ENCODE results near the gene FRMD7.
"Not testable (repeated sequence)": the region's sequence is repeated elsewhere in the genome, so short reads cannot be mapped to it uniquely, and the experiment has no call there.

FRMD7 gene

DNA sequence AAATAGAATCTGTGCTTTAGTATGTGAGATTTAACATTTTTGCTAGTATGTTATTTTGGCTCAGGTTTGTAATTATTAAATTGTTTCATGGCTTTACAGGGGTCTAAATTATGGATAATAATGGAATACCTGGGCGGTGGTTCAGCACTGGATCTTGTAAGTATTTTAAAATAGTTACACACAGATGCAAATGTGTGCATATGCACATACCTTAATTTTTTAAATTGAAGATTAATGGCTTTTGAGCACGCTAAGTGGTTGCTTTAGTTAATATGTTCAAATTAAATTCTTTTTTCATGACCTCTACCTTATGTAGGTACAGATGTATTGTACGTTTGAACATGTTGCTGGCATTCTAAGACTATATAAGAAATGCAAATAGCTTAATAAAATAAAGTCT, 64.5 kb downstream of the FRMD7 start:
- Histone ChIP-seq H3K36me3 (replicated peaks) (no peaks in the 10 kb centered on the region), H3K27me3 (replicated peaks) (no peaks in the 10 kb centered on the region), H3K27ac (no peak overlapping the region), H3K4me3 (ENCODE audit: low read depth, low read length) (no peak overlapping the region)
- in situ Hi-C loops (cut with HindIII; ENCODE audit: low pct_ligation_motif_present, low sequenced_read_pairs) = no loop called here
- TF ChIP-seq, protein P1, sequence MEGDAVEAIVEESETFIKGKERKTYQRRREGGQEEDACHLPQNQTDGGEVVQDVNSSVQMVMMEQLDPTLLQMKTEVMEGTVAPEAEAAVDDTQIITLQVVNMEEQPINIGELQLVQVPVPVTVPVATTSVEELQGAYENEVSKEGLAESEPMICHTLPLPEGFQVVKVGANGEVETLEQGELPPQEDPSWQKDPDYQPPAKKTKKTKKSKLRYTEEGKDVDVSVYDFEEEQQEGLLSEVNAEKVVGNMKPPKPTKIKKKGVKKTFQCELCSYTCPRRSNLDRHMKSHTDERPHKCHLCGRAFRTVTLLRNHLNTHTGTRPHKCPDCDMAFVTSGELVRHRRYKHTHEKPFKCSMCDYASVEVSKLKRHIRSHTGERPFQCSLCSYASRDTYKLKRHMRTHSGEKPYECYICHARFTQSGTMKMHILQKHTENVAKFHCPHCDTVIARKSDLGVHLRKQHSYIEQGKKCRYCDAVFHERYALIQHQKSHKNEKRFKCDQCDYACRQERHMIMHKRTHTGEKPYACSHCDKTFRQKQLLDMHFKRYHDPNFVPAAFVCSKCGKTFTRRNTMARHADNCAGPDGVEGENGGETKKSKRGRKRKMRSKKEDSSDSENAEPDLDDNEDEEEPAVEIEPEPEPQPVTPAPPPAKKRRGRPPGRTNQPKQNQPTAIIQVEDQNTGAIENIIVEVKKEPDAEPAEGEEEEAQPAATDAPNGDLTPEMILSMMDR (IDR thresholded peaks at IDR 0.05; ENCODE audit: low read depth, low read length, missing control alignments) = no peak
- no peak for DNase-seq

- DNase-seq = no peak
- H3K36me3 ChIP-seq (replicated peaks) = no peaks in the 10 kb centered on the region
- no peak overlapping the region for H3K4me3 ChIP-seq (ENCODE audit: low read depth, low read length)
- TF ChIP-seq, protein P1 (IDR thresholded peaks at IDR 0.05; ENCODE audit: low read depth, low read length, missing control alignments) = no peak
- H3K27ac ChIP-seq = no peak overlapping the region
- H3K27me3 ChIP-seq (replicated peaks) = no peaks in the 10 kb centered on the region
- in situ Hi-C loops (cut with HindIII; ENCODE audit: low pct_ligation_motif_present, low sequenced_read_pairs) = no loop called here
These were observed 67.8 kb downstream of the FRMD7 start for GRCh38 chrX:132059973-132060540.

GRCh38 chrX:132058975-132059374, 68.8 kb downstream of the FRMD7 start:
- H3K27me3 ChIP-seq (replicated peaks) = no peaks in the 10 kb centered on the region
- TF ChIP-seq, protein P1 (IDR thresholded peaks at IDR 0.05; ENCODE audit: low read depth, low read length, missing control alignments) = no peak
- DNase-seq = no peak
- H3K4me3 ChIP-seq (ENCODE audit: low read depth, low read length) = no peak overlapping the region
- in situ Hi-C loops (cut with HindIII; ENCODE audit: low pct_ligation_motif_present, low sequenced_read_pairs) = no loop called here
- no peaks in the 10 kb centered on the region for H3K36me3 ChIP-seq (replicated peaks)
- H3K27ac ChIP-seq = no peak overlapping the region

- TF ChIP-seq, protein P1 (IDR thresholded peaks at IDR 0.05; ENCODE audit: low read depth, low read length, missing control alignments) = no peak
- H3K4me3 ChIP-seq (ENCODE audit: low read depth, low read length) = no peak overlapping the region
- H3K27me3 ChIP-seq (replicated peaks) = no peaks in the 10 kb centered on the region
- in situ Hi-C loops (cut with HindIII; ENCODE audit: low pct_ligation_motif_present, low sequenced_read_pairs) = no loop called here
- no peak overlapping the region for H3K27ac ChIP-seq
- no peaks in the 10 kb centered on the region for H3K36me3 ChIP-seq (replicated peaks)
- no peak for DNase-seq
These were observed 69.8 kb downstream of the FRMD7 start for GRCh38 chrX:132058050-132058449.

- H3K4me3 ChIP-seq (ENCODE audit: low read depth, low read length); DNase-seq; H3K27me3 ChIP-seq (replicated peaks); in situ Hi-C loops (cut with HindIII; ENCODE audit: low pct_ligation_motif_present, low sequenced_read_pairs); H3K27ac ChIP-seq; H3K36me3 ChIP-seq (replicated peaks): not testable (repeated sequence)
These were observed 76.0 kb downstream of the FRMD7 start for GRCh38 chrX:132051778-132052177.

- DNase-seq = no peak
- TF ChIP-seq, protein P1 (IDR thresholded peaks at IDR 0.05; ENCODE audit: low read depth, low read length, missing control alignments) = no peak
- Histone ChIP-seq H3K27ac (no peak overlapping the region), H3K36me3 (replicated peaks) (no peaks in the 10 kb centered on the region), H3K4me3 (ENCODE audit: low read depth, low read length) (no peak overlapping the region), H3K27me3 (replicated peaks) (no peaks in the 10 kb centered on the region)
- in situ Hi-C loops (cut with HindIII; ENCODE audit: low pct_ligation_motif_present, low sequenced_read_pairs) = no loop called here
These were observed 81.3 kb downstream of the FRMD7 start for GRCh38 chrX:132046533-132046932.
